Neural progenitor cell (in vitro differentiated cells): ENCODE measurements around the gene MAPK12. TPM values are rescaled to one million over a fixed set of nuclear protein-coding genes. Genes with fewer than 3 reads are reported as not detected.
A peak's percentile ranks its signal among the peaks of the same experiment; 100 is the strongest.

Experiments
- DNase-seq: peaks from one replicate; pipeline ENCODE4 v3.0.0-alpha.2; 2016; ENCODE audit warnings: low spot score
- H2AFZ ChIP-seq: fragments of 200-600 bp; sonication (generic); replicated peaks from 2 replicates; pipeline ENCODE4 v1.6.1; 2016; ENCODE audit warnings: antibody characterized with exemption
- H3F3A ChIP-seq: fragments of 200-600 bp; sonication (generic); 2 replicates; pipeline ENCODE4 v1.6.1; 2016; ENCODE audit warnings: antibody characterized with exemption, low read depth
- H3K27ac ChIP-seq: fragments of 200-600 bp; sonication (generic); 2 replicates; pipeline ENCODE4 v1.5.1; 2016; ENCODE audit warnings: mild to moderate bottlenecking
- H3K27me3 ChIP-seq: fragments of 200-600 bp; sonication (generic); 2 replicates; pipeline ENCODE4 v1.6.1; 2016; ENCODE audit warnings: mild to moderate bottlenecking, moderate library complexity
- H3K36me3 ChIP-seq: fragments of 200-600 bp; sonication (generic); 2 replicates; pipeline ENCODE4 v1.5.1; 2016
- H3K4me1 ChIP-seq: fragments of 200-600 bp; sonication (generic); 2 replicates; pipeline ENCODE4 v1.6.1; 2016; ENCODE audit warnings: mixed run types
- H3K4me2 ChIP-seq: fragments of 200-600 bp; sonication (generic); 2 replicates; pipeline ENCODE4 v1.6.1; 2016
- H3K4me3 ChIP-seq: fragments of 200-600 bp; sonication (generic); 2 replicates; pipeline ENCODE4 v1.5.1; 2016
- H3K79me2 ChIP-seq: fragments of 200-600 bp; sonication (generic); 2 replicates; pipeline ENCODE4 v1.6.1; 2016; ENCODE audit warnings: low read depth
- H3K9ac ChIP-seq: fragments of 200-600 bp; sonication (generic); 2 replicates; pipeline ENCODE4 v1.6.1; 2016
- H3K9me3 ChIP-seq: fragments of 200-600 bp; sonication (generic); 2 replicates; pipeline ENCODE4 v1.5.1; 2016; ENCODE audit warnings: low read depth
- H4K20me1 ChIP-seq: fragments of 200-600 bp; sonication (generic); 2 replicates; pipeline ENCODE4 v1.6.1; 2016; ENCODE audit warnings: low read depth
- H3K27ac Mint-ChIP-seq: 3 replicates; pipeline ENCODE4 v1.8.0; 2021; ENCODE audit warnings: mixed read lengths
- H3K27me3 Mint-ChIP-seq: 2 replicates; pipeline ENCODE4 v1.8.0; 2022; ENCODE audit warnings: low read depth, mild to moderate bottlenecking, inconsistent platforms, moderate library complexity, mixed read lengths; ENCODE audit not compliant: insufficient read depth
- H3K36me3 Mint-ChIP-seq: 3 replicates; pipeline ENCODE4 v1.8.0; 2021; ENCODE audit warnings: mixed read lengths
- H3K4me1 Mint-ChIP-seq: 3 replicates; pipeline ENCODE4 v1.8.0; 2021; ENCODE audit warnings: mixed read lengths
- H3K4me3 Mint-ChIP-seq: 3 replicates; pipeline ENCODE4 v1.8.0; 2021; ENCODE audit warnings: mild to moderate bottlenecking, moderate library complexity, mixed read lengths
- H3K9me3 Mint-ChIP-seq: 3 replicates; pipeline ENCODE4 v1.8.0; 2020; ENCODE audit warnings: mixed read lengths
- CTCF ChIP-seq: fragments of 200-600 bp; sonication (generic); IDR thresholded peaks from 2 replicates; pipeline ENCODE4 v1.5.1; 2017; ENCODE audit warnings: antibody characterized with exemption, mild to moderate bottlenecking
- EZH2 ChIP-seq: fragments of 200-600 bp; sonication (generic); IDR thresholded peaks from 2 replicates; pipeline ENCODE4 v1.6.1; 2017; ENCODE audit warnings: antibody characterized with exemption, mild to moderate bottlenecking, moderate library complexity
- EZH2phosphoT487 ChIP-seq: fragments of 200-600 bp; sonication (generic); IDR thresholded peaks from 2 replicates; pipeline ENCODE4 v1.6.1; 2017; ENCODE audit warnings: antibody characterized with exemption
- total RNA-seq: library from RNA; depleted of rRNA; stranded (reverse); fragments of >200 nt; gene quantifications from 2 replicates; pipeline ENCODE4 v1.2.3, GENCODE V29; 2015; ENCODE audit warnings: low replicate concordance

Gene MAPK12
- total RNA-seq, 1 donor from 2014 or later: 18.7 TPM

GRCh38 chr22:50272044-50272802 lies 10.7 kb upstream of the MAPK12 start:
- peaks cover 27% of the 10 kb centered on the region for H3K4me1 Mint-ChIP-seq
- H3K79me2 ChIP-seq: no peaks in the 10 kb centered on the region
- no peak overlapping the region for H3K27ac Mint-ChIP-seq
- peaks cover 43% of the 10 kb centered on the region for H3K27me3 ChIP-seq
- H3K4me1 ChIP-seq: peaks cover 22% of the 10 kb centered on the region
- peak; percentile 45 for DNase-seq
- no peak overlapping the region for H3K9ac ChIP-seq
- H3K27ac ChIP-seq: no peak overlapping the region
- no peaks in the 10 kb centered on the region for H3K9me3 ChIP-seq
- H3K36me3 Mint-ChIP-seq: peaks cover 16% of the 10 kb centered on the region
- TF ChIP-seq CTCF (no peak), EZH2 (no peak), EZH2phosphoT487 (no peak)
- H3K36me3 ChIP-seq: no peaks in the 10 kb centered on the region
- H3F3A ChIP-seq: peaks cover 40% of the 10 kb centered on the region
- H3K4me3 Mint-ChIP-seq: peak overlapping the region; percentile 71
- peaks cover 10% of the 10 kb centered on the region for H3K27me3 Mint-ChIP-seq
- no peak overlapping the region for H2AFZ ChIP-seq
- peak overlapping the region; percentile 92 for H3K4me2 ChIP-seq
- H3K4me3 ChIP-seq: peak overlapping the region; percentile 49
- H3K9me3 Mint-ChIP-seq: no peaks in the 10 kb centered on the region
- H4K20me1 ChIP-seq: peaks cover 59% of the 10 kb centered on the region

GRCh38 chr22:50271519-50271970 lies 10.1 kb upstream of the MAPK12 start:
- no peaks in the 10 kb centered on the region for H3K9me3 Mint-ChIP-seq
- TF ChIP-seq CTCF: peak; percentile 31
- no peak for TF ChIP-seq EZH2phosphoT487
- Histone ChIP-seq H3F3A (peaks cover 36% of the 10 kb centered on the region), H3K27me3 (peaks cover 50% of the 10 kb centered on the region), H3K9ac (no peak overlapping the region), H3K4me1 (peaks cover 22% of the 10 kb centered on the region), H4K20me1 (peaks cover 59% of the 10 kb centered on the region), H3K4me2 (peak overlapping the region; percentile 92), H3K36me3 (no peaks in the 10 kb centered on the region), H3K9me3 (no peaks in the 10 kb centered on the region), H2AFZ (no peak overlapping the region), H3K79me2 (no peaks in the 10 kb centered on the region), H3K4me3 (peak overlapping the region; percentile 49), H3K27ac (no peak overlapping the region)
- peak overlapping the region; percentile 83 for H3K4me3 Mint-ChIP-seq
- peaks cover 27% of the 10 kb centered on the region for H3K4me1 Mint-ChIP-seq
- H3K27ac Mint-ChIP-seq: no peak overlapping the region
- peaks cover 12% of the 10 kb centered on the region for H3K36me3 Mint-ChIP-seq
- DNase-seq: peak; percentile 96
- H3K27me3 Mint-ChIP-seq: peaks cover 10% of the 10 kb centered on the region

DNA sequence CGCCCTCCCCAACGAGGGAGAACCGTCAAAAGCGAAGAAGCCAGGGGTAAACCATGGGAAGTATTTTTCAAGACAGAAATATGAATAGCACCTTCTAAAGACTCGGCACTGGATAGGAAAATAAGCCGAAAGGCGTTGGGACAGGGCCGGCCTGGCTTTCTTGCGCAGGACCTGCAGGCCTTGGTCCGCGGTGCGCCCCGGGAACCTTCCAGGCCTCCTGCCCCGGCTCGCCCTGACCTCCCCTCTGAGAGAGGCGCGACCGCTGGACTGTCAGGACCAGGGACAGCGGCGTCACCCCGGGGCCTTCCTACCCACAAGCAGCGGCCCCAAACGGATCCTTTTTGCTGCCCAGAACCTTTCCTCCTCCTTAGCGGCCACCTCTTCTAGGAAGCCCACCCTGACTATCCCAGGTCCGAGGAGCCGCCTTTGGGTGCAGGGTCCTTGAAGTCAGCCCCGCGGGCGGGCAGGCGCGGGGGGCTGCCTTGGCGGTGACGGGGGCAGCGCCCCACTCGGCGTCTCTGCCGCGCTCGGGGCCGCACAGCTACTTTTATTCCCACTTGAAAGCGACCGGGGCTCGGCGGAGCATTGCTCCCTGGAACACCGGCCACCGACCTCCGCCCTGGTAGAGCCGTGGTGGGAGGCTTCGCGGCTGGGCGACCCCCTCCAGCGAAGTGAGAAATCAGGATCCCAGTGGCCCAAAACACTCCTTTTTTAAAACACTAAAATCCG lies 9.3 kb upstream of the MAPK12 start:
- peak; percentile 70 for TF ChIP-seq EZH2
- no peak for TF ChIP-seq CTCF
- peak; percentile 61 for TF ChIP-seq EZH2phosphoT487
- Mint-ChIP-seq H3K27ac (peak overlapping the region; percentile 66), H3K9me3 (peaks cover 2% of the 10 kb centered on the region), H3K4me1 (peaks cover 27% of the 10 kb centered on the region), H3K27me3 (peaks cover 10% of the 10 kb centered on the region), H3K4me3 (peak overlapping the region; percentile 83), H3K36me3 (peaks cover 11% of the 10 kb centered on the region)
- peak overlapping the region; percentile 92 for H3K4me2 ChIP-seq
- H3K9ac ChIP-seq: no peak overlapping the region
- no peaks in the 10 kb centered on the region for H3K79me2 ChIP-seq
- H4K20me1 ChIP-seq: peaks cover 59% of the 10 kb centered on the region
- H3K36me3 ChIP-seq: no peaks in the 10 kb centered on the region
- peaks cover 22% of the 10 kb centered on the region for H3K4me1 ChIP-seq
- H3K9me3 ChIP-seq: no peaks in the 10 kb centered on the region
- DNase-seq: peak; percentile 92
- H3K27me3 ChIP-seq: peaks cover 57% of the 10 kb centered on the region
- H3K4me3 ChIP-seq: peak overlapping the region; percentile 49
- H3K27ac ChIP-seq: no peak overlapping the region
- H3F3A ChIP-seq: peaks cover 34% of the 10 kb centered on the region
- H2AFZ ChIP-seq: no peak overlapping the region
